ENCODE results near the gene CHSY1. TPM values are rescaled to one million over a fixed set of nuclear protein-coding genes. Genes with fewer than 3 reads are reported as not detected.
A peak's percentile ranks its signal among the peaks of the same experiment; 100 is the strongest.

Gene CHSY1
- total RNA-seq, 2 donors from 2014 or later = 48.6 to 57.3 TPM

DNA sequence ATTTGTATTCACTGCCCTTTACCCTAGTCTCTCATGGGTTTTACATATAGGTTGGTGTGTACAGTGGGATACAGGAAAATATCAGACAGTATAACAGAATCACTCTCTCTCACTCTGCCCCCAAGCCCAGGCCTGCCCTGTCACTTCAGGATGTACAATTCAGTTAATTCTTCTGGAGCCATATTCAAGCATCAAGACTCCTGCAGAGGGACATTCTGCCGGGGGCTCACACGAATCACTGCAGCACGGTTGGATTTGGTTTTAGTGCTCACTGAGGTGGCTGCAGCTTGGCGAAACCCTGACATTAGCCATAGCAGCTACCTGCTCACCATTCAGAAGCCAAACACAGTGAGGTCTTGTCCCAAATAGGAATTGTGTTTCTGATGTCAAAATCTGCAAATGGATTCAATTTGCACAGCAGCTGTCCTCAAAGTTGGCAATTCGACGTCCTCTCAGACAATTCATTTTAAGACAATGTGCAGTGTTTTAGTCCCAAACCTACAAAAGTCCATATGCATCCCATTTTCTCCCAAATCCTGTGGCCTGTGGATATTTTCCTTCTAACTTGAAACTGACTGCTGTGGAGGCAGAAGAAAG, 82.9 kb downstream of the CHSY1 start:
- intact Hi-C loops (cut with DNase I) = loop anchor here in 1 of 2 donors (5.0 kb wide), 1 partner anchor 42 kb away; no protein-coding TSS in a partner anchor

DNA sequence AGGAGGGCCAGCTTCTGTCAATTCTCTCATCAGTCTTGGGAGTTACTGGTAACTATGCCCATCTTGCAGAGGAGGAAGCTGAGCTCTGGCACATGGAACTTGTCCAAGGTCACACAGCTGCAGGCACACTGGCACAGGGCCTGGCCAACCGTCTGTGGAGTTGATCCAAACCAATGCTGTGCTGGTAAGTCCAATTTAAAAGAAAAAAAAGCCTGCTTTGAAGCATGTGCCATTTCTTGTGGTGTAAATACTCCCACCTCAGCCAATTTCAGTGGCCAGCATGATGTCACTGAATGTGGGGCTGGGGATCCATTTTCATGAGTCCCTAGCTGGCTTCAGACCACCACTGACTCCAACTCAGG, 83.4 kb downstream of the CHSY1 start:
- intact Hi-C loops (cut with DNase I) = loop anchor here in 1 of 2 donors (5.0 kb wide), 1 partner anchor 41 kb away; no protein-coding TSS in a partner anchor
- peak; percentile 91 for DNase-seq (ENCODE audit: low spot score)

More for the DNA sequence above, 82.9 kb downstream of the CHSY1 start:
- DNase-seq (ENCODE audit: low spot score) = no peak

DNA sequence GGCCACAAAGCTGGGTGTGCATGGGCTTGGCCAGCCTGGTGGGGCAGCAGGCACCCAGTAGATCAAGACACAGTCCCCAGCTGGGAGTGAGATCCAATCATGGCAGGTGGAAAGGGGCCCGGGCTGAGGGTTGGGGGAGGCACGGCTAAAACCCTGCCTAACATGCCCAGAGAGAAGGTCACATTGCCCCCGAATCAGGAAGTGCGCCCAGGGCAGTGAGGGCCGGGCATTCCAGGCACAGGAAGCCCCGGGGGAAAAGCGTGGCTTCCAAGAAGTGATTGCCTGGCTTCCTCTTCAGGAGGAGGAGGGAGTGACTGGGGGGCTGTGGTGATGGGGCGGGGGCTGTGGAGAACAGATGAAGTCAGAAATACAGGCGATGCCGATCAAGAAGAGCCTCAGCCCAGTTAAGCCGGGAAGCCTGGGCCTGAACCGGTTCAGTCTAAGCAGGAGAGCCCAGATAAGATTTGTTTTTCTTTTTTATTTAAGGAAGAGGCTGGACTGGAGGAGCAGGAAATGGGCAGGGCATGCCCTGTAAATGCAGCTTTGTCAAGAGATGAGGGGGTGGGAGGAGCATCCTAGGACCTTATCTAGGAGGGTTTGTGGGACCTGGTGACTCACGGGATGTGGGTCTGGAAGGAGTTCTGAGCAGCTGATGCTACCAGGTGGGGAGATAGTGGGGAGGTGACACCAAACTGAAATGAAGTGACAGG, 83.9 kb downstream of the CHSY1 start:
- DNase-seq (ENCODE audit: low spot score) = peak; percentile 95
- intact Hi-C loops (cut with DNase I) = loop anchor here in 1 of 2 donors (5.0 kb wide), 1 partner anchor 41 kb away; no protein-coding TSS in a partner anchor

DNA sequence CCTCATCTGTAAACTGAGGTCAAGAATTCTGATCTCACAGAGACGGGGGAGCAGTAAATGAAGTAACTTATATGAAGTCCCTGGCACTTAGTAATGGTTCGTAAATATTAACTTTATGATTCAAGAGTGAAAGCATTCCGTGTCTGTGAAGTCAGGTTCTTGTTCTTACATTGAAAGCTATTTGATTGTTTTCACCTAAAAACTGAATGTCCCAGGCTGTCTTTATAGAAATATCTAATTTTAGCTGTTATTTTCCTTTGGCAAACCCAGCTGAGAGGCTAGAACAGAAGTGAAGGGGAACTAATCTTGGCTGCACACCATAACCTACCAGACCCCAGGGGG, 84.5 kb downstream of the CHSY1 start:
- no peak for DNase-seq (ENCODE audit: low spot score)
- intact Hi-C loops (cut with DNase I) = loop anchor here in 1 of 2 donors (5.0 kb wide), 1 partner anchor 40 kb away; no protein-coding TSS in a partner anchor

DNA sequence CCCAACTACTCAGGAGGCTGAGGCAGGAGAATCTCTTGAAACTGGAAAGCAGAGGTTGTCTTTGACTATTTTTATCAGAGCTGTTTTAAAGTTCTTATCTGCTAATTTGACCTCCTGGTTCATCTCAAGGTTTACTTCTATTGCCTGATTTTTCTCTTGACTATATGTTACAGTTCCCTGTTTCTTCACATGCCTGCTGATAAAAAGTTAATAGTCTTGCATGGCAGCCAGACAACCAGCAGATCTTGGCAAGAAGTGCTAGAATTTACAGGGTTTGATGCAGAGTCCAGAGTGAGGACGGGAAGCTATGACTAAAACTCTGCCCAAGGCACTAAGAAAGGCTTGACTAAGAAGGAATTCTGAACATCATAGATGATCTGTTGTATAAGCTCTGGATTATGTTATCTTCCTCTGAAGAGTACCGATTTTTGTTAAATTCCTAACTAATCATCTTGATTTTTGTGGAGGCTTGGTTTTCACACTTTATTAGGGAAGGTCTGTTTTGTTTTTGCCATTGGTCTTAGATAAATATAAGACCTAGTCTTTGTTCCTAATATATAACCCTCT, 85.9 kb downstream of the CHSY1 start:
- intact Hi-C loops (cut with DNase I) = loop anchor here in 1 of 2 donors (5.0 kb wide), 1 partner anchor 39 kb away; no protein-coding TSS in a partner anchor
- DNase-seq (ENCODE audit: low spot score) = no peak

DNA sequence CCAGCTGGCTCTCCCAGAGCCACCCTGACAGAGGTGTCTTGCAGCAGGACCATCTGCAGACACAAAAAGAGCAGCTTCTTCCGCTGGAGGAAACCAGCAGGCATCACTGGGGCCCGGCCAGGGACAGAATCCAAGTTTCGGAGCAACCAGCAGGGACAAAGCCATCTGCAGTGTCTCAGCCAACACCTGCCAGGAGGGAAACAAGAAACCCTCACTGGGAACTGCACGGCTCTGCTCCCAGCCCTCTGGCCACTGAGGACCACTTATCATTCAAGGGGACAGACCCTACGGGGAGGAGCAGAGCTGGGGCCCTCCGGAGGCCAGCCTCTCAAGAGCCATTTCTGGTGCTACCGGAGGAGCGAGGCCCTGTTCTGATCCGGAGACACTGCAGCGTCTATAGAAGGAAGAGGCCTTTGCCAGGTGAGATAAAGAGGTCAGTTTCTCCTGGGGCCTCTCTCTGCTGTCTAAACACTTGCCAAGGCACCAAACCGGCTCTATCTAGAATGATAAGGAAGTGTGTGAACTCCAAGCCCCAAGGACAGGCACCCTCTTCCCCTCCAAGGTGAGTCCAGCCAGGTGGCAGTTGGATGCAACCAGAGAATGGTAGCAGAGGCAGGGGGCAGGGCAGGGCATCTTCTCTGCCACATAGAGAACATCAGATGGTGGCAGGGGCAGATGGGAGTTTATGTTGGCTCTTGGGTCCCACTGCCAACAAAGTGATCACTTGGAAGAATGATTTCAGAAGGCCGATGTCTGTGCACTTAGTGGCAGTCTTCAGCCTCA, 89.0 kb downstream of the CHSY1 start:
- intact Hi-C loops (cut with DNase I) = no loop called here
- peak; percentile 81 for DNase-seq (ENCODE audit: low spot score)

DNA sequence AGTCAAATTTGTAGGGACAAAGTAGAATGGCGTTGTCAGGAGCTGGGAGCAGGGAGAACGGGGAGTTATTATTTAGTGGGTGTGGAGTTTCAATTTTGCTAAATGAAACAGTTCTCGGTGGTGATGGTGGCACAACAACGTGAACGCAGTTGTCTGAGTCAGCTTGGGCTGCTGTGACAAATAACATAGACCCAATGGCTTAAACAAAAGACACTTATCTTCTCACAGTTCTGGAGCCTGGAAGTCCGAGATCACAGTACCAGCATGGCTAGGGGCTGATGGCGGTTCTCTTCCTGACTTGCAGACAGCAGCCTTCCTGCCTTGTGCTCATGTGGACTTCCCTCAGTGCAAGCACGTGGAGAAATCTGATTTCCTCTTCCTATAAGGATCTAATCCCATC, 90.2 kb downstream of the CHSY1 start:
- intact Hi-C loops (cut with DNase I) = no loop called here
- no peak for DNase-seq (ENCODE audit: low spot score)

DNA sequence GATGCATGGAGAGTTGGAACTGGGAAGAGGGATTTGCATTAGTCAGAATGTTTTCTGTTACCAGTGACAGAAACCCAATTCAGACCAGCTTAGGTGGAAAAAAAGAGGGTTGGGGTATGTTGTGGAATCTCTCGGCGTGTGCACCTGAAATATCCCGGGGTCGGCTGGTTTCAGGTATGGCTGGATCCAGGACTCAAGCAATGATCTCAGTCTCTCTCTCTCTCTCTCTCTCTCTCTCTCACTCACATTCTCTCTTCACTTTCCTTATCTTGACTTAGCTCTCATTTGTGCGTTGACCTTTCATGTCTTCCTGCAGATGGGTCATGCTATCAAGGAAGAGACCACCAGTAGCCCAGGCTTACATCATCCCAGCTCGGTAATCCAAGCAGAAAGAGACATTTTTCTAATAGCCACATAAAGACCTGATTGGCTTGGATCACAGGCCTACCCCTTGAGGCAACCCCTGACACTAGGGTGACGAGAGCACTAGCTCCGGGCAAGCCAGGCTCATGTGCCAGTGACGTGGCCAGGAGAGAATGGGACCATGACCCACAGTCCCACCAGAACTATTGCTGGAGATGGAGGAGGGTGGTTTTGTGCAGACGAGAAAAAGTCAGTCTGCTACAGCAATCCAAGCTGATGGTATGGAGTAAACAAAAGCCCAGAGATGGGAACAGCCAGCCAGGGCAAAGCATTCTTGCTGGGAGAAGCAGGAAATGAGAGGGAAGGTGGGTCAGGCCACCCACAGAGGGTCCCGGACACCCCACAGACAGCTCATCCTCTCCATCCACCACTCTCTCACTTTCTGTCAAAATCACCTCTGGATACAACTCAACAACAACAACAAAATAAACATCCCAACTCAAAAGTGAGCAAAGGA, 91.7 kb downstream of the CHSY1 start:
- intact Hi-C loops (cut with DNase I) = no loop called here
- no peak for DNase-seq (ENCODE audit: low spot score)

DNA sequence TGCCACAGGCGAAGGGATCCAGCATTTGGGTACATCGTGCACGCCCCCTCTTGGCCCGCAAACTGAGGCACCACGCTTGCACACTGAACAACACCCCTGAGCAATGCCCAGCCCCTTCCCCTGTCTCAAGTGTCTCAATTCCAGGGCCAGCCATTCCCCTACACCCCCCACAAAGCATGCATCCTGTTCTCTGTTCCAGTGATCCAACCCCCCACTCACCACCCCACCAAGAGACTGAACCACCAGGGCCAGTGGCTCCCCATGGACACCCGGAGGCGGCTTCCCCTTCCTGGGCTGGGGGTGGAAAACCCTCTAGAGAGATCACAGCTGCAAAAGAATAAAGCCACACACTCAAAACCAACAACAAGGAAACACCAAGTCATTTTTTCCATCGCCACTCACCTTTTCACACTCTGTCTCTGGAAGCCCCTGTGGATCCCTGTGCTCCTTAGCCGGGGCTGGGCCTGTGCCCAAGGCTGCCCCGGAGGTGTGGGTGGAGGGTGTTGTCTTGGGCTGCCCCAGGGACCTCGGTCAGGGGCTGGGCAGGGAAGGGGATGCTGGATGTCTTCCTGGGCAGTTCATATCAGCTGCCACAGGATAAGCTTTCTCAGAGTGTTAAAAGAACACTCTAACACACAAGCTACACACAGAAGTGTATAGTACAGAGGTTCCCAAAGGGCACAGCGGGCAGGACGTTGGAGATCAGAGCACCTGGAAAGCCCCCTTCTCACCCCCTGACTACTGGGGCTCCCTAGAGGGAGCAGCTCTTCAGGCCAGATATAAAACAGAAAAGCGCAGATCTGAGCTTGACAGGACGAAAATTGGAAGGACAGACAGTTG, 92.5 kb downstream of the CHSY1 start:
- intact Hi-C loops (cut with DNase I) = no loop called here
- DNase-seq (ENCODE audit: low spot score) = no peak

DNA sequence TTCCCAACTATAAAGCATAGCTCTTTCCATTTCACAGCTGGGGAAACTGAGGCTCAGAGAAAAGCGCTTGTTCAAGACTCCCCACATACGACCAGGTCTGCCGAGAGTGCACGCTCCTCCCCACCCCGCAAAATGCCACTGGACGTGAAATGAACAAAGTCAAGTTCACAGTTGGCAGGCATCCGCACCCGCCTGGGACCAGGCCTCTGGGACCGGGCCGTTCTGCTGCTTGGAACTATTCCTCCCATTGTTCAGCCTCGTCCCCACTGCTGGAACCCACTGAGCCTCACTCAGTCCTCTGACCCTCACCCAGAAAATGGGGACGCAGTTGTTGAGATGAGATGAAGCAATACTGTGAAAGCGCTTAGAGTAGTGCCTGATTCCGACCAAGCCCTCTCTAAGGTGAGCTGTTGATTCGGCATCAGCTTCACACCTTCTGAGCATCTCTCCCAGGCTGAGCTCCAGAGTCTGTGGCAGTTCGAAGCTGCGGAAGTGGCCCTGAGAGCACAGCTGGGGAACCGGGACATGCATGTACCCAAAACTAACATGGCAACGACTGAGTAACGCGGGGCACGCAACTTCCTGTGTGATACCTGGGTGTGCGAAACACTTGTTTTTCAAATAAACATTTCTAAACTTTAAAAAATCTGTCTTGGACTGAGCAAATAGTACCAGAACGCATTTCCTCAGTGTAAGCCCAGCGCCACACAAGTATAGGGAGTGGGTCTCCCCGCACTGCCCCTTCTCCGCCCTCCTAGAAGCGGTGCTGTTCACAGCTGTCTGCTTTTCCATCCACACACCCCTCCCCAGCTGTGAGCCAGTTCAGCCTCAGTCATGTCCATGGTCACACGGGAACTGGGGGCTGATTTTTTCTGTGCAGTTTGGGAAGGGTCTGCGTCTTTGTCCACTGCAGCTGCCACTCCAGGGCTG, 93.4 kb downstream of the CHSY1 start:
- DNase-seq (ENCODE audit: low spot score) = peak; percentile 59
- intact Hi-C loops (cut with DNase I) = no loop called here

DNA sequence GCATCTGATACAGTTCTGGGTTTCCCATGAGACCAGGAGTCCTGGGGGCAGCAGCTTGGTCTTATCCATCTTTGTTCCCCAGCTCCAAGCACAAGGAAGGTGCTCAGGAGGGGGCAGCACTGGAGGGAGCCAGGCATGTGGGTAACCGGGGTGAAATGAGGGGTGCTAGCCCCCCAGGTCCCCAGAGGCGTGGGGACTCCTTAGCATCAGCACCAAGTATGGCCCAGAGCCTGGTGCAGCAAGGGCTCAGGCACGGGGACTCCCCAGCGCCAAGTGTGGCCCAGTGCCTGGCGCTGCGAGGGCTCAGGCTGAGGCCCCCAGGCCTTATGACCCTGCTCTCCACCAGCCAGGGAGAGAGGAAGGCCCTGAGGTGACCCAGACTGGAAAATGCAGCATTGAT, 94.1 kb downstream of the CHSY1 start:
- intact Hi-C loops (cut with DNase I) = no loop called here
- no peak for DNase-seq (ENCODE audit: low spot score)

DNA sequence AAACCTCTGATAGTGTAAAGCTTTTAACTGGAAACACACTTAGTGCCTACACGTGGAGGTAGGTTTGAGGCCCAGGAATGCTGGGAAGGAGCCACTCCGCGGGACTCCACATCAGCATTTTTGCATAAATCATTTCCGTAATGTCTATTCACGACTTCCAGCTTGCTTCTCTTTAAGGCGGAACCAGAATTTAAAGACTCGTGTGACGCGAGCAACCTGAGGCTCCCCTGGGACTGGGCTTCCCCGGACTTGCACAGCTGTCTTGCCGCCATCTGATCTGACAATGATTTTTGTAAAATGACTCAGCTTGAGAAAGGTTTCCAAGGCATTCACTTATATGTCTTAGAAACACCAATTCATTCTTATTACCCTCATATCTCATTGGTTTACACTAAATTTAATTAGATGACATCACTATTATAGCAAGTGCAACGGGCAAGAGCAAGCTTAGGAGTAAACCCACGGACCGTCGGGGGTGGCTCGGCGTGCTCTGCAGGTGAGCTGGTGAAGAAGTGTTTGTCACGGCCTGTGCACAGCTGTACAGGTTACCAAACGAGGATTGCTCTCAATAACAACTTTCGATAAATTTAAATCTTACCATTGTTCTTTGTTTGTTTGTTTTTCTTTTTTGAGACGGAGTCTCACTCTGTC, 95.2 kb downstream of the CHSY1 start:
- no peak for DNase-seq (ENCODE audit: low spot score)
- intact Hi-C loops (cut with DNase I) = no loop called here

DNA sequence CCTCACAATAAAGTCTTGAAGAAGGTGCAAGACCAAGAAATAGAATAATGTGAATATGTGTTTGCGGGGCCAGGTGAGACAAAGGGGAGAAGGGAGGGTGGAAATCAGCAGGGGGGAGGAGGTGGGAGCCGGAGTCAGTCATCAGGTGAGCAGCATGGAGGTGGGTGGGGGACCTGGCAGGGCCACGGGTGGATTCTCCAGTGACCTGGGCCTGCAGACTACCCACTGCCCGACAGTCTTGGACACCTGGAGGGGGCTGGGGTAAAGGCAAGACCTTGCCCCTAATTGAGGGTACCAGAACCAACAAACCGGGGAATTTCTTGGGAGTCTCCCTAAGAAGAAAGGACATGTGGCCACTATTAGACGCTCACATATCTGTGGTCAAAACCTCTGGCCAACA, 95.8 kb downstream of the CHSY1 start:
- intact Hi-C loops (cut with DNase I) = no loop called here
- no peak for DNase-seq (ENCODE audit: low spot score)

DNA sequence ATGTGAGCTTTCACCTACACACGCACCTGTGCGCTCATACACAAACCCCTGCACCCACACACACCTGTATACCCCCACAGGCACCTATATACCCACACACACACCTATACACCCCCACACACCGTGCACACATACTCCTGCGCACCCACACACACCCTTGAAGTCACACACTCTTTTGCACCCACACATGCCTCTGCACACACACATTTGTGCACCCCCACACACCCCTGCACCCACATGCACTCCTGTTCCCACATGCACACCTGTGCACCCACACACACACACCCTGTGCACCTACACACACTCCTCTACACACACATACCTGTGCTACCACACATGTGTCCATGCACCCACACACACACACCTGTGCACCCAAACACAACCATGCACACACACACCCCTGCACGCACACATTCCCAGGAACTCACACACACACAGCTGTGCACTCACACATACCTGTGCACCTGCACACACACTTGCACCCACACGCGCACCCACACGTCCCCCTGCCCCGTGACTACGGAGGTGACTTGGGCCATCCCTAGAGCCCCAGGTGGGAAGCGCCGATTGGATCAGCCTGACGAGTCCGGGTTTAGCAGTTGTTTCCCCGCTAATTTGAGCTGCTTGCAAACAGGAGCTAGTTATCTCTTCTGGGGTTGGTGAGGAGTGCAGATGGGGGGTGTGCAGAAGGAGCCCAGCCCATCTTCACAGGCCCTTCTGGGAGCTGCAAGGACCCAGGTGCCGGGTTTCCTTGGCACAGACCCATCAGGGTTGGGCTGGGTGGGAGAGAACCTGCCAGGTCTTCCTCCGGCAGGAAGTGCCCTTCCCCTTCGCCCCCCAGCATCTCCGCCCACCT, 97.8 kb downstream of the CHSY1 start:
- intact Hi-C loops (cut with DNase I) = no loop called here
- DNase-seq (ENCODE audit: low spot score) = no peak

DNA sequence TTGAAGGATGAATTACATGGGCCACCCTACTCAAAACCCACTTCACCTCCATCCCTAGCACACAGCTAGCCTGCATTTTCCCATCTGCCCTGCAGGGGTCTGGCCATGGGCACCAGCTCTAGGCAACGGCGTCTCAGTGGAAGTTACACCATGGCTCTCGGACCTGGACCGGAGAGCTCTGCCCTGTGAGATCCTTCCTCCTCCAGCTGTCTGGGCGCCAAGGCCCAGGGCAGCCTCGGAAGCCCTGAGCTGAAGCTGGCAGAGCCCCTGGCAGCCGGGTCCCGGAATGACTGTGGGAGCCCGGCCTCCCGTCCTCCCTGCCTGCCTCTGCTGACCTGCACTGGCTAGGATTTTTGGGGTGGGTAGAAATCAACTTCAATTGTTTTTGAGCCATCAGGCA, 98.9 kb downstream of the CHSY1 start:
- DNase-seq (ENCODE audit: low spot score) = peak; percentile 74
- intact Hi-C loops (cut with DNase I) = no loop called here

DNA sequence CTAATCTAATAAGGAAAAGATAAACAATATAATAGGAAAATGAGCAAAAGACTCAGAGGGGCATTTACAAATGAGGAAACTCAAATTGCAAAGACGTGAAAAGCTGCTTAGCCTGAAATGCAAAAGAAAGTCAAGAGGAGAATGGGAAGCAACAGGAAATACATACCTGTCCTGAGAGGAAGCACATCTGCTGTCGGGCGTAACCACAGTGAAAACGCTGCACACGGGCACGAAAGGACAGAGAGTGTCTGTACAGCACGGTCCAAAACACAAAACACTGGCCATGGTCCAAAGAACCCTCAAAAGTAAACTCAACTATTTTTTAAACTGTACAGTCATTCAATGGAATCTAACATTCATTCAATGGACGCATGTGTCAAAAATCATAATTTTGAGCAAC, 100.6 kb downstream of the CHSY1 start:
- DNase-seq (ENCODE audit: low spot score) = no peak
- intact Hi-C loops (cut with DNase I) = no loop called here

All from posterior vena cava (tissue), 2 donors.